GM12878 (cell line): ENCODE measurements around the gene RIC8B. TPM values are rescaled to one million over a fixed set of nuclear protein-coding genes. Genes with fewer than 3 reads are reported as not detected.

Source experiments
- BRCA1 ChIP-seq: IDR thresholded peaks from 2 replicates; pipeline ENCODE4 v1.6.1; 2011; ENCODE audit warnings: low read depth, low read length, improper control_type of control experiment
- CBX3 ChIP-seq: fragments of 200-600 bp; sonication (generic); IDR thresholded peaks from 2 replicates; pipeline ENCODE4 v1.6.1; 2016; ENCODE audit warnings: low read depth, borderline replicate concordance
- HDGF ChIP-seq: fragments of 450-650 bp; IDR thresholded peaks from 2 replicates; pipeline ENCODE4 v1.6.1; 2016; ENCODE audit warnings: antibody characterized with exemption
- IKZF1 ChIP-seq: fragments of 450-650 bp; conservative IDR thresholded peaks from 2 replicates; pipeline ENCODE4 v1.6.1; 2017; ENCODE audit warnings: antibody characterized with exemption, mild to moderate bottlenecking
- IRF4 ChIP-seq: IDR thresholded peaks from 2 replicates; pipeline ENCODE4 v1.6.1; 2011; ENCODE audit warnings: low read depth, low read length
- KDM1A ChIP-seq: fragments of 200-600 bp; sonication (generic); IDR thresholded peaks from 2 replicates; pipeline ENCODE4 v1.6.1; 2016; ENCODE audit warnings: borderline replicate concordance
- NFIC ChIP-seq: IDR thresholded peaks from 2 replicates; pipeline ENCODE4 v1.6.1; 2012; ENCODE audit warnings: low read depth, mild to moderate bottlenecking, inconsistent platforms, low read length, moderate library complexity
- NFYA ChIP-seq: IDR thresholded peaks from 2 replicates; pipeline ENCODE4 v1.6.1; 2011; ENCODE audit warnings: low read depth, mild to moderate bottlenecking, low read length, improper control_type of control experiment, borderline replicate concordance
- NFYB ChIP-seq: IDR thresholded peaks from 2 replicates; pipeline ENCODE4 v1.6.1; 2011; ENCODE audit warnings: low read depth, mild to moderate bottlenecking, low read length, improper control_type of control experiment, moderate library complexity; ENCODE audit not compliant: insufficient read depth
- NR2C1 ChIP-seq: fragments of 450-650 bp; IDR thresholded peaks from 2 replicates; pipeline ENCODE4 v1.6.1; 2017; ENCODE audit warnings: antibody characterized with exemption, mild to moderate bottlenecking, moderate library complexity
- PAX5 ChIP-seq: IDR thresholded peaks from 2 replicates; pipeline ENCODE4 v1.6.1; 2011; ENCODE audit warnings: low read depth, low read length, borderline replicate concordance
- RCOR1 ChIP-seq: conservative IDR thresholded peaks from 2 replicates; pipeline ENCODE4 v1.6.1; 2012; ENCODE audit warnings: low read depth, low read length, improper control_type of control experiment
- SMAD1 ChIP-seq: fragments of 450-650 bp; IDR thresholded peaks from 2 replicates; pipeline ENCODE4 v1.6.1; 2018; ENCODE audit warnings: mild to moderate bottlenecking, low read depth; ENCODE audit not compliant: partially characterized antibody
- SPI1 ChIP-seq: IDR thresholded peaks from 2 replicates; pipeline ENCODE4 v1.6.1; 2011; ENCODE audit warnings: low read depth, mild to moderate bottlenecking, low read length, moderate library complexity, borderline replicate concordance; ENCODE audit not compliant: insufficient read depth
- TCF12 ChIP-seq: IDR thresholded peaks from 2 replicates; pipeline ENCODE4 v1.6.1; 2011; ENCODE audit warnings: low read depth, mild to moderate bottlenecking, low read length
- ZBED1 ChIP-seq: IDR thresholded peaks from 2 replicates; pipeline ENCODE4 v1.6.1; 2016; ENCODE audit warnings: borderline replicate concordance
- polyA plus RNA-seq, 11 experiments: library from polyadenylated mRNA; depleted of rRNA in 4 of 11; unstranded in 6 of 11; stranded (reverse) in 5 of 11; fragments of >200 nt; fragmentation: Nextera tagmentation in 4 of 11; fragmentation: Illumina TruSeq in 1 of 11; extraction: Ambion mirVana in 4 of 11; extraction: Trizol in 1 of 11; gene quantifications; 1 replicate in 1 of 11; 2 replicates in 10 of 11; pipeline versions ENCODE4 v1.2.1 to v1.2.3, GENCODE V29; 2011 to 2016; ENCODE audit warnings: inconsistent platforms in 2 of 11, missing spikeins in 2 of 11, low read depth in 1 of 11
- total RNA-seq, 4 experiments: library from RNA; depleted of rRNA in 3 of 4; stranded (reverse); fragments of >200 nt in 3 of 4; fragmentation: Illumina TruSeq in 1 of 4; extraction: Trizol in 1 of 4; gene quantifications; 2 replicates each; pipeline versions ENCODE4 v1.2.1 to v1.2.3, GENCODE V29; 2013 to 2021
- TF ChIP-seq, protein P1 (sequence below): fragments of 450-650 bp; IDR thresholded peaks from 2 replicates; pipeline ENCODE4 v1.6.1; 2017; ENCODE audit warnings: mild to moderate bottlenecking
- TF ChIP-seq, protein P2 (sequence below): IDR thresholded peaks from 2 replicates; pipeline ENCODE4 v1.6.1; 2012; ENCODE audit warnings: low read depth, low read length, improper control_type of control experiment
- TF ChIP-seq, protein P3 (sequence below): fragments of 450-650 bp; IDR thresholded peaks from 2 replicates; pipeline ENCODE4 v1.6.1; 2018; ENCODE audit warnings: mild to moderate bottlenecking, low read depth, moderate library complexity; ENCODE audit not compliant: partially characterized antibody
- TF ChIP-seq, protein P4 (sequence below): fragments of 450-650 bp; IDR thresholded peaks from 2 replicates; pipeline ENCODE4 v1.6.1; 2017; ENCODE audit warnings: mild to moderate bottlenecking, moderate library complexity
- TF ChIP-seq, protein P5 (sequence below): fragments of 450-650 bp; IDR thresholded peaks from 2 replicates; pipeline ENCODE4 v1.6.1; 2016; ENCODE audit warnings: mild to moderate bottlenecking

RIC8B gene
- total and polyA plus RNA-seq, 10 of the 15 experiments (the other 5 are each of a cell fraction or from before 2014, with no cell fraction given): 2.3 to 10.8 (median 6.2) TPM

DNA sequence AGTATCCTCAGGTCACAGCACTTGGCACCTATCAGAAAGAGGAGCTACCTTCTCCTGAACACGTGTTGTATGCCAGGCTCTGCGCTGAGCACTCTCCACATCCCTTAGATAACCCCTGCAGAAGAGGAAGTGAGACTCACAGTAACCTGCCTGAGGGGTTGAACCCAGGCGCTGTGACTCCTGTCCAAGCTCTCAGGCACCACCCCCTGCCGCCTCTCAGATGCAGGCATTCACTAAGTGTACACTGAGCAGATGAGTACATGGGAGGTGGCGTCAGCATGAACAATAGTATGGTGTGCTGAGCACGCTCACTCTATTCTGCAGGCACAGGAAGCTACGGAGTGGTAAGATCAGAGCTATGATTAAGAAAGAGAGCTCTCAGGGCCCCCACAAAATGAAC is 21.0 kb upstream of the RIC8B start (continued):
- TF ChIP-seq, protein P1, sequence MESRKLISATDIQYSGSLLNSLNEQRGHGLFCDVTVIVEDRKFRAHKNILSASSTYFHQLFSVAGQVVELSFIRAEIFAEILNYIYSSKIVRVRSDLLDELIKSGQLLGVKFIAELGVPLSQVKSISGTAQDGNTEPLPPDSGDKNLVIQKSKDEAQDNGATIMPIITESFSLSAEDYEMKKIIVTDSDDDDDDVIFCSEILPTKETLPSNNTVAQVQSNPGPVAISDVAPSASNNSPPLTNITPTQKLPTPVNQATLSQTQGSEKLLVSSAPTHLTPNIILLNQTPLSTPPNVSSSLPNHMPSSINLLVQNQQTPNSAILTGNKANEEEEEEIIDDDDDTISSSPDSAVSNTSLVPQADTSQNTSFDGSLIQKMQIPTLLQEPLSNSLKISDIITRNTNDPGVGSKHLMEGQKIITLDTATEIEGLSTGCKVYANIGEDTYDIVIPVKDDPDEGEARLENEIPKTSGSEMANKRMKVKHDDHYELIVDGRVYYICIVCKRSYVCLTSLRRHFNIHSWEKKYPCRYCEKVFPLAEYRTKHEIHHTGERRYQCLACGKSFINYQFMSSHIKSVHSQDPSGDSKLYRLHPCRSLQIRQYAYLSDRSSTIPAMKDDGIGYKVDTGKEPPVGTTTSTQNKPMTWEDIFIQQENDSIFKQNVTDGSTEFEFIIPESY: no peak
- TF ChIP-seq RCOR1 (no peak), TCF12 (no peak), IRF4 (0 out of 2 replicates have a peak, but pooled peaks have one; percentile 70), KDM1A (no peak), PAX5 (no peak), SPI1 (peak; percentile 99), BRCA1 (no peak), HDGF (no peak), IKZF1 (0 out of 2 replicates have a peak, but pooled peaks have one; percentile 29), NR2C1 (no peak), CBX3 (no peak), NFIC (0 out of 2 replicates have a peak, but pooled peaks have one; percentile 17), NFYB (no peak), SMAD1 (no peak), ZBED1 (no peak), NFYA (no peak)
- TF ChIP-seq, protein P2, sequence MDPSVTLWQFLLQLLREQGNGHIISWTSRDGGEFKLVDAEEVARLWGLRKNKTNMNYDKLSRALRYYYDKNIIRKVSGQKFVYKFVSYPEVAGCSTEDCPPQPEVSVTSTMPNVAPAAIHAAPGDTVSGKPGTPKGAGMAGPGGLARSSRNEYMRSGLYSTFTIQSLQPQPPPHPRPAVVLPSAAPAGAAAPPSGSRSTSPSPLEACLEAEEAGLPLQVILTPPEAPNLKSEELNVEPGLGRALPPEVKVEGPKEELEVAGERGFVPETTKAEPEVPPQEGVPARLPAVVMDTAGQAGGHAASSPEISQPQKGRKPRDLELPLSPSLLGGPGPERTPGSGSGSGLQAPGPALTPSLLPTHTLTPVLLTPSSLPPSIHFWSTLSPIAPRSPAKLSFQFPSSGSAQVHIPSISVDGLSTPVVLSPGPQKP: no peak
- TF ChIP-seq, protein P3, sequence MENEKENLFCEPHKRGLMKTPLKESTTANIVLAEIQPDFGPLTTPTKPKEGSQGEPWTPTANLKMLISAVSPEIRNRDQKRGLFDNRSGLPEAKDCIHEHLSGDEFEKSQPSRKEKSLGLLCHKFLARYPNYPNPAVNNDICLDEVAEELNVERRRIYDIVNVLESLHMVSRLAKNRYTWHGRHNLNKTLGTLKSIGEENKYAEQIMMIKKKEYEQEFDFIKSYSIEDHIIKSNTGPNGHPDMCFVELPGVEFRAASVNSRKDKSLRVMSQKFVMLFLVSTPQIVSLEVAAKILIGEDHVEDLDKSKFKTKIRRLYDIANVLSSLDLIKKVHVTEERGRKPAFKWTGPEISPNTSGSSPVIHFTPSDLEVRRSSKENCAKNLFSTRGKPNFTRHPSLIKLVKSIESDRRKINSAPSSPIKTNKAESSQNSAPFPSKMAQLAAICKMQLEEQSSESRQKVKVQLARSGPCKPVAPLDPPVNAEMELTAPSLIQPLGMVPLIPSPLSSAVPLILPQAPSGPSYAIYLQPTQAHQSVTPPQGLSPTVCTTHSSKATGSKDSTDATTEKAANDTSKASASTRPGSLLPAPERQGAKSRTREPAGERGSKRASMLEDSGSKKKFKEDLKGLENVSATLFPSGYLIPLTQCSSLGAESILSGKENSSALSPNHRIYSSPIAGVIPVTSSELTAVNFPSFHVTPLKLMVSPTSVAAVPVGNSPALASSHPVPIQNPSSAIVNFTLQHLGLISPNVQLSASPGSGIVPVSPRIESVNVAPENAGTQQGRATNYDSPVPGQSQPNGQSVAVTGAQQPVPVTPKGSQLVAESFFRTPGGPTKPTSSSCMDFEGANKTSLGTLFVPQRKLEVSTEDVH: no peak
- TF ChIP-seq, protein P4, sequence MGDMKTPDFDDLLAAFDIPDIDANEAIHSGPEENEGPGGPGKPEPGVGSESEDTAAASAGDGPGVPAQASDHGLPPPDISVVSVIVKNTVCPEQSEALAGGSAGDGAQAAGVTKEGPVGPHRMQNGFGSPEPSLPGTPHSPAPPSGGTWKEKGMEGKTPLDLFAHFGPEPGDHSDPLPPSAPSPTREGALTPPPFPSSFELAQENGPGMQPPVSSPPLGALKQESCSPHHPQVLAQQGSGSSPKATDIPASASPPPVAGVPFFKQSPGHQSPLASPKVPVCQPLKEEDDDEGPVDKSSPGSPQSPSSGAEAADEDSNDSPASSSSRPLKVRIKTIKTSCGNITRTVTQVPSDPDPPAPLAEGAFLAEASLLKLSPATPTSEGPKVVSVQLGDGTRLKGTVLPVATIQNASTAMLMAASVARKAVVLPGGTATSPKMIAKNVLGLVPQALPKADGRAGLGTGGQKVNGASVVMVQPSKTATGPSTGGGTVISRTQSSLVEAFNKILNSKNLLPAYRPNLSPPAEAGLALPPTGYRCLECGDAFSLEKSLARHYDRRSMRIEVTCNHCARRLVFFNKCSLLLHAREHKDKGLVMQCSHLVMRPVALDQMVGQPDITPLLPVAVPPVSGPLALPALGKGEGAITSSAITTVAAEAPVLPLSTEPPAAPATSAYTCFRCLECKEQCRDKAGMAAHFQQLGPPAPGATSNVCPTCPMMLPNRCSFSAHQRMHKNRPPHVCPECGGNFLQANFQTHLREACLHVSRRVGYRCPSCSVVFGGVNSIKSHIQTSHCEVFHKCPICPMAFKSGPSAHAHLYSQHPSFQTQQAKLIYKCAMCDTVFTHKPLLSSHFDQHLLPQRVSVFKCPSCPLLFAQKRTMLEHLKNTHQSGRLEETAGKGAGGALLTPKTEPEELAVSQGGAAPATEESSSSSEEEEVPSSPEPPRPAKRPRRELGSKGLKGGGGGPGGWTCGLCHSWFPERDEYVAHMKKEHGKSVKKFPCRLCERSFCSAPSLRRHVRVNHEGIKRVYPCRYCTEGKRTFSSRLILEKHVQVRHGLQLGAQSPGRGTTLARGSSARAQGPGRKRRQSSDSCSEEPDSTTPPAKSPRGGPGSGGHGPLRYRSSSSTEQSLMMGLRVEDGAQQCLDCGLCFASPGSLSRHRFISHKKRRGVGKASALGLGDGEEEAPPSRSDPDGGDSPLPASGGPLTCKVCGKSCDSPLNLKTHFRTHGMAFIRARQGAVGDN: no peak
- TF ChIP-seq, protein P5, sequence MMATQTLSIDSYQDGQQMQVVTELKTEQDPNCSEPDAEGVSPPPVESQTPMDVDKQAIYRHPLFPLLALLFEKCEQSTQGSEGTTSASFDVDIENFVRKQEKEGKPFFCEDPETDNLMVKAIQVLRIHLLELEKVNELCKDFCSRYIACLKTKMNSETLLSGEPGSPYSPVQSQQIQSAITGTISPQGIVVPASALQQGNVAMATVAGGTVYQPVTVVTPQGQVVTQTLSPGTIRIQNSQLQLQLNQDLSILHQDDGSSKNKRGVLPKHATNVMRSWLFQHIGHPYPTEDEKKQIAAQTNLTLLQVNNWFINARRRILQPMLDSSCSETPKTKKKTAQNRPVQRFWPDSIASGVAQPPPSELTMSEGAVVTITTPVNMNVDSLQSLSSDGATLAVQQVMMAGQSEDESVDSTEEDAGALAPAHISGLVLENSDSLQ: no peak
